K562 (cell line): Measurements from ENCODE around the gene SDCCAG8. TPM values are rescaled to one million over a fixed set of nuclear protein-coding genes. Genes with fewer than 3 reads are reported as not detected.

ENCODE experiments used
- ATAC-seq: fragments of 200-7000 bp; cut with Tn5 transposase; 3 replicates; pipeline ENCODE4 v1.9.1; 2020; ENCODE audit warnings: moderate library complexity
- BruUV-seq: library from RNA; stranded (reverse); fragments of 400-500 nt; replicated peaks from 2 replicates; lab custom pipeline; 2021; lab: Mats Ljungman, UMichigan
- CTCF ChIA-PET: fragments of 300-600 bp; formaldehyde crosslinking; extraction: SDS; loops from one replicate; lab custom pipeline; 2021; ENCODE audit warnings: low intra/inter-chr PET ratio; lab: Yijun Ruan, JAX
- POLR2A ChIA-PET: fragments of 300-600, 350-650 bp; sonication (Branson Sonifier 250); formaldehyde crosslinking; extraction: SDS; loops from one replicate; lab custom pipeline; 2021; ENCODE audit warnings: antibody characterized with exemption, inconsistent platforms; lab: Yijun Ruan, JAX
- DNase-seq, 4 experiments: peaks; one replicate each; pipeline versions ENCODE4 v3.0.0 to v3.0.0-alpha.2; 2011 to 2018; ENCODE audit warnings: low spot score in 3 of 4, mixed read lengths in 3 of 4; ENCODE audit errors: extremely low read depth in 1 of 4
- FAIRE-seq: peaks from 2 replicates; lab custom pipeline; 2011; peaks lifted over from hg19 to GRCh38; lab: Jason Lieb, UNC
- H2AFZ ChIP-seq: 2 replicates; pipeline ENCODE4 v1.6.0; 2011; ENCODE audit warnings: low read depth, low read length, control low read depth, inconsistent platforms
- H3K27ac ChIP-seq: fragments of 200-600 bp; 3 replicates; pipeline ENCODE4 v1.8.0; 2011; ENCODE audit warnings: low read depth, mild to moderate bottlenecking, control low read depth, inconsistent platforms, low read length, moderate library complexity, mixed read lengths; ENCODE audit errors: extremely low read depth
- H3K27me3 ChIP-seq, 2 experiments: fragments of 300-600 bp in 1 of 2; 2 replicates in 1 of 2; 3 replicates in 1 of 2; pipeline versions ENCODE4 v1.6.0 to v1.8.0; 2011; ENCODE audit warnings: inconsistent platforms in 2 of 2, low read length in 2 of 2, mild to moderate bottlenecking in 1 of 2, mixed read lengths in 1 of 2, moderate library complexity in 1 of 2; ENCODE audit not compliant: control insufficient read depth in 2 of 2, insufficient read depth in 2 of 2
- H3K36me3 ChIP-seq: fragments of 300-600 bp; 3 replicates; pipeline ENCODE4 v1.8.0; 2011; ENCODE audit warnings: mild to moderate bottlenecking, low read length, inconsistent platforms; ENCODE audit not compliant: control insufficient read depth, insufficient read depth
- H3K4me1 ChIP-seq, 2 experiments: fragments of 200-600 bp in 1 of 2; replicated peaks in 1 of 2; 2 replicates in 1 of 2; 3 replicates in 1 of 2; pipeline versions ENCODE4 v1.5.1 to v1.8.0; 2011; ENCODE audit warnings: inconsistent platforms in 2 of 2, low read length in 2 of 2, mild to moderate bottlenecking in 1 of 2, mixed read lengths in 1 of 2, moderate library complexity in 1 of 2; ENCODE audit not compliant: control insufficient read depth in 2 of 2, insufficient read depth in 2 of 2
- H3K4me2 ChIP-seq: 2 replicates; pipeline ENCODE4 v1.6.1; 2011; ENCODE audit warnings: low read length, control low read depth, inconsistent platforms, mixed read lengths; ENCODE audit not compliant: insufficient read depth
- H3K4me3 ChIP-seq: fragments of 200-600 bp; sonication (generic), shearing (Covaris generic); 2 replicates; pipeline ENCODE4 v1.5.1; 2016; ENCODE audit warnings: control low read depth, inconsistent platforms
- H3K79me2 ChIP-seq: fragments of 200-600 bp; 3 replicates; pipeline ENCODE4 v1.8.0; 2011; ENCODE audit warnings: low read length, inconsistent platforms; ENCODE audit not compliant: control insufficient read depth, insufficient read depth
- H3K9ac ChIP-seq, 2 experiments: 2 replicates each; pipeline versions ENCODE4 v1.6.0 to v1.6.1; 2011; ENCODE audit warnings: low read depth in 2 of 2, low read length in 2 of 2, control low read depth in 1 of 2, inconsistent platforms in 1 of 2, mild to moderate bottlenecking in 1 of 2, mixed read lengths in 1 of 2; ENCODE audit not compliant: insufficient read depth in 1 of 2
- H3K9me1 ChIP-seq: one replicate; pipeline ENCODE4 v1.6.0; 2011; ENCODE audit warnings: inconsistent platforms, mild to moderate bottlenecking, low read length, moderate library complexity; ENCODE audit not compliant: control insufficient read depth, insufficient read depth
- H3K9me3 ChIP-seq: replicated peaks from 2 replicates; pipeline ENCODE4 v1.5.1; 2011; ENCODE audit warnings: low read depth, low read length, inconsistent platforms; ENCODE audit not compliant: control insufficient read depth, insufficient read depth
- H4K20me1 ChIP-seq: replicated peaks from 2 replicates; pipeline ENCODE4 v1.6.1; 2011; ENCODE audit warnings: low read length, inconsistent platforms, mixed read lengths; ENCODE audit not compliant: control insufficient read depth, insufficient read depth
- AFF4 ChIP-seq: sonication (generic); formaldehyde crosslinking; IDR thresholded peaks from 2 replicates; pipeline ENCODE4 v1.8.0; 2023; ENCODE audit warnings: mild to moderate bottlenecking, missing genetic modification reagents
- C11orf30 ChIP-seq: fragments of 450-650 bp; IDR thresholded peaks from 2 replicates; pipeline ENCODE4 v1.6.1; 2016; ENCODE audit warnings: low read depth, mild to moderate bottlenecking
- CAMTA2 ChIP-seq: fragments of 250-450 bp; sonication (Bioruptor Pico); conservative IDR thresholded peaks from 2 replicates; pipeline ENCODE4 v1.5.1; 2022
- FOS ChIP-seq: IDR thresholded peaks from 3 replicates; pipeline ENCODE4 v1.6.1; 2011; ENCODE audit not compliant: insufficient read length; ENCODE audit errors: extremely low read depth
- HNRNPL ChIP-seq: fragments of 200-400 bp; formaldehyde crosslinking; IDR thresholded peaks from 2 replicates; pipeline ENCODE4 v1.6.1; 2017; ENCODE audit warnings: low read depth, mild to moderate bottlenecking, low read length
- HNRNPUL1 ChIP-seq: fragments of 200-400 bp; formaldehyde crosslinking; IDR thresholded peaks from 2 replicates; pipeline ENCODE4 v1.6.1; 2017; ENCODE audit warnings: low read length
- KDM1A ChIP-seq, 2 experiments: fragments of 450-650 bp; IDR thresholded peaks; 2 replicates each; pipeline ENCODE4 v1.6.1; 2016; ENCODE audit warnings: mild to moderate bottlenecking in 2 of 2
- MYNN ChIP-seq, 2 experiments: sonication (generic); formaldehyde crosslinking in 1 of 2; IDR thresholded peaks; 2 replicates each; pipeline versions ENCODE4 v1.5.0 to v1.6.1; 2016 to 2020; ENCODE audit warnings: antibody characterized with exemption in 1 of 2, missing genetic modification reagents in 1 of 2
- RBM17 ChIP-seq: fragments of 200-400 bp; formaldehyde crosslinking; IDR thresholded peaks from 2 replicates; pipeline ENCODE4 v1.6.1; 2017; ENCODE audit warnings: low read depth, mild to moderate bottlenecking, low read length, borderline replicate concordance
- SOX6 ChIP-seq: fragments of 450-650 bp; IDR thresholded peaks from 2 replicates; pipeline ENCODE4 v1.6.1; 2014; ENCODE audit warnings: mild to moderate bottlenecking
- THRB ChIP-seq: fragments of 450-650 bp; formaldehyde crosslinking; conservative IDR thresholded peaks from 2 replicates; pipeline ENCODE4 v1.4.0; 2022; ENCODE audit warnings: mild to moderate bottlenecking, missing genetic modification characterization
- WGBS: fragments of 100-300 bp; shearing (Covaris generic); methylation state at CpG from one replicate; pipeline ENCODE4 v1.1.6; 2016; ENCODE audit warnings: low coverage, mixed read lengths; ENCODE audit not compliant: insufficient coverage; ENCODE audit errors: missing lambda C conversion rate; 5-methylcytosine and 5-hydroxymethylcytosine counted together
- in situ Hi-C: fragments of 300-500 bp; cut with MboI; formaldehyde crosslinking; loops from 4 replicates; pipeline ENCODE4 v1.15.0; 2018; ENCODE audit warnings: inconsistent platforms, mixed read lengths
- intact Hi-C: fragments of 100-400 bp; cut with micrococcal nuclease; formaldehyde crosslinking; loops from 2 replicates; pipeline ENCODE4 v1.14.2; 2022
- polyA plus RNA-seq, 8 experiments: library from polyadenylated mRNA; depleted of rRNA in 4 of 8; stranded (reverse) in 5 of 8; unstranded in 3 of 8; fragments of >200 nt; fragmentation: Nextera tagmentation in 2 of 8; fragmentation: Illumina TruSeq in 1 of 8; extraction: Ambion mirVana in 2 of 8; extraction: Trizol in 1 of 8; gene quantifications; 2 replicates each; pipeline versions ENCODE4 v1.2.1 to v1.2.3, GENCODE V29; 2011 to 2014; ENCODE audit warnings: inconsistent platforms in 1 of 8, missing spikeins in 1 of 8
- total RNA-seq, 7 experiments: library from RNA; depleted of rRNA in 6 of 7; stranded (reverse); fragments of >200 nt in 6 of 7; fragmentation: Illumina TruSeq in 2 of 7; extraction: Trizol in 2 of 7; gene quantifications; 2 replicates each; pipeline versions ENCODE4 v1.2.1 to v1.2.3, GENCODE V29; 2011 to 2021; ENCODE audit warnings: low replicate concordance in 1 of 7

Gene SDCCAG8
- total and polyA plus RNA-seq, 9 of the 15 experiments (the other 6 are each of a cell fraction or from before 2014, with no cell fraction given): 17.9 to 36.7 (median 25.4) TPM

- H2AFZ ChIP-seq: no peak overlapping the region
- POLR2A ChIA-PET: no interaction called here
- in situ Hi-C loops: no loop called here
- no TSS peak for BruUV-seq
- TF ChIP-seq THRB (CRISPR knock-in tag): no peak
- no peak for TF ChIP-seq KDM1A (IDR thresholded peaks at IDR 0.05)
- no peak for TF ChIP-seq HNRNPL
- TF ChIP-seq RBM17: no peak
- no peak for TF ChIP-seq AFF4
- TF ChIP-seq C11orf30: no peak
- TF ChIP-seq FOS: no peak
- no peak for TF ChIP-seq CAMTA2 (CRISPR knock-in tag)
- TF ChIP-seq SOX6: no peak
- no peak for TF ChIP-seq MYNN (IDR thresholded peaks at IDR 0.05)
- no peak for TF ChIP-seq MYNN (CRISPR knock-in tag; IDR thresholded peaks at IDR 0.05)
- TF ChIP-seq HNRNPUL1: no peak
- TF ChIP-seq, all 486 proteins: peak for 0
- Histone ChIP-seq H3K27ac (no peak overlapping the region), H3K79me2 (no peaks in the 10 kb centered on the region), H3K9me3 (no peaks in the 10 kb centered on the region), H4K20me1 (no peaks in the 10 kb centered on the region), H3K4me3 (no peak overlapping the region), H3K9me1 (no peaks in the 10 kb centered on the region), H3K27me3 (no peaks in the 10 kb centered on the region), H3K4me2 (no peak overlapping the region), H3K4me1 (peaks cover 0 to 5% of the 10 kb centered on the region in 2 experiments; a peak in 2 of 5 replicates), H3K9ac (no peak overlapping the region), H3K36me3 (peaks cover 8% of the 10 kb centered on the region; the same call in 2 of the 3 replicates)
- no peak for DNase-seq
- no peak for ATAC-seq
- no peak for FAIRE-seq
- intact Hi-C loops: no loop called here
- WGBS: 33% methylated on average over 3 of the region's 3 CpGs
- CTCF ChIA-PET: no interaction called here
These were observed 24.8 kb downstream of the SDCCAG8 start for GRCh38 chr1:243280571-243281129.
